Measurements from ENCODE around the gene CUTA.

Gene CUTA

DNA sequence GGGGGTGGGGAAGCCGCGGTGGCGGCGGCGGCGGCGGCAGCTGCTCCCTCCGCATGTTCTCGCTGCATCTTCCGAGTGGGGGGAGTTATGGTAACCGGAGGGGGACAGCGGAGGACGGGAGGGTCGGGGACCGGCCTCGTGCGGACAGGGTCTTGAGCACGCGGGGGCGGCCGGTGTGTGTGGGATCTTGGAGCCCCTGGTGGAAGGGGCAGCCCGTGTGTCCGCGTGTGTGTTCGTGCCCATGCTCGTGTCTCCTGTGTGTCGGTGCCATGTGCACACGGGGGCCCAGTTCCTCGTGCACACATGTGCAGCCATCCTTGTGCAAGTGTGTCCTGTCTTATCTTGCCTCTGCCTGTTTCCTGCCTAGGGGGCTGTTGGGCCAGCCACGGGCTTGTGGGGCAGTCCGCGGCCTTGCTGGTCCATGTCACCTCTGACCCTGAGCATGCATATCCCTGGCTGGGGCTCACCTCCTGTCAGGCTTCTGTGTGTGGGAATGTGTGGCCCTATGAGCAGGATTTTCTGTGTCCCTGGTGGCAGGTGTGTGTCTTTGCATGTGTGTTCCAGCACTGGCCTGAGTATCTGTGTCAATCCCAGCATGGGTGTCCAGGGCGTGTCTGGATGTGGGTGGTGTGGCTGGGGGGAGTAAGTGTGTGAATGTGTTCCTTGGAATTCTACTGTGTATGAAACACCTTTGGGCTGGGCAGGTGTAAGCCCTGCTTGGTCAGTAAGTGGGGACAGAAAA, 10.5 kb upstream of the CUTA start:
- Histone ChIP-seq H3K9me3 (ENCODE audit: low read depth, low read length) (no peaks in the 10 kb centered on the region), H3K36me3 (ENCODE audit: insufficient read depth, low read length) (no peaks in the 10 kb centered on the region), H3K4me3 (peak overlapping the region; percentile 83), H3K27ac (peak overlapping the region; percentile 6; the same call in 1 of the 2 replicates), H3K9ac (ENCODE audit: insufficient read length) (peak overlapping the region; percentile 7)
- TF ChIP-seq FOXP2 (optimal IDR thresholded peaks at IDR 0.05; ENCODE audit: control extremely low read depth, extremely low read length, insufficient read depth) (no peak), POLR2AphosphoS5 (IDR thresholded peaks at IDR 0.05; ENCODE audit: borderline replicate concordance, low read depth, low read length) (no peak), EZH2 (IDR thresholded peaks at IDR 0.05) (no peak)
- DNase-seq (ENCODE audit: low read depth, low spot score) = no peak

DNA sequence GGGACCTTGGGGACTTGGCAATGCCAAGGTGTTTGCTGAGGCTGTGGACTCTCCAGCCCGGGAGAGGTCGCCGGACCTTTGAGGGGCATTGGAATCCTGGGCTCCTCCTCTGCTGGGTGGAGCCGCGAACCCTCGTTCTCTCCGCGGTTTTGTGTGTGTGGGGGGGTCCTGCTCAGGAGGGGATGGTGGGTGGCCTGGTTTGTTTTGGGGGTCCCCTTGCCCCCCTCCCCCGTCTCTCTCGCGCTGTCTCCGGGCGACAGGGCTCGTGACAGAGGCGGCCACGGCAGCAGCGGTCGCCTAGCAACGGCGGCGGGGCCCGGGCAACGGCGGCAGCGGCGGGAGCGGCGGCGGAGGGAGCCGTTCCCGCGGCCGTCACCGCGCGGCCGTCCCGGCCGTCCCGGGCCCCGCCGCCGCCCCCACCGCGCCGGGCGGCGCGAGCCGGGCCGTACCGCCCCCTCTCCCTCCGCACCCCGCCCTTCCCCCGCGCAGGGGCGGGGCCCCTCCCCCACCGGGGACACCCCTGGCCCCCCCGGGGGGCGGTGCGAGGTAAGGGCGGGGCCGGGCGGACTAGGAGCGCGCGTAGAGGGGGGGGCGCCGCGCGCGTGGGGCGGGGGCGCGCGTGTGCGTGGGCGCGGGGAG, 9.8 kb upstream of the CUTA start:
- Histone ChIP-seq H3K4me3 (peak overlapping the region; percentile 83), H3K9ac (ENCODE audit: insufficient read length) (no peak overlapping the region), H3K9me3 (ENCODE audit: low read depth, low read length) (no peaks in the 10 kb centered on the region), H3K27ac (no peak overlapping the region), H3K36me3 (ENCODE audit: insufficient read depth, low read length) (no peaks in the 10 kb centered on the region)
- DNase-seq (ENCODE audit: low read depth, low spot score) = no peak
- TF ChIP-seq EZH2 (IDR thresholded peaks at IDR 0.05) = no peak
- TF ChIP-seq FOXP2 (optimal IDR thresholded peaks at IDR 0.05; ENCODE audit: control extremely low read depth, extremely low read length, insufficient read depth) = no peak
- TF ChIP-seq POLR2AphosphoS5 (IDR thresholded peaks at IDR 0.05; ENCODE audit: borderline replicate concordance, low read depth, low read length) = no peak

DNA sequence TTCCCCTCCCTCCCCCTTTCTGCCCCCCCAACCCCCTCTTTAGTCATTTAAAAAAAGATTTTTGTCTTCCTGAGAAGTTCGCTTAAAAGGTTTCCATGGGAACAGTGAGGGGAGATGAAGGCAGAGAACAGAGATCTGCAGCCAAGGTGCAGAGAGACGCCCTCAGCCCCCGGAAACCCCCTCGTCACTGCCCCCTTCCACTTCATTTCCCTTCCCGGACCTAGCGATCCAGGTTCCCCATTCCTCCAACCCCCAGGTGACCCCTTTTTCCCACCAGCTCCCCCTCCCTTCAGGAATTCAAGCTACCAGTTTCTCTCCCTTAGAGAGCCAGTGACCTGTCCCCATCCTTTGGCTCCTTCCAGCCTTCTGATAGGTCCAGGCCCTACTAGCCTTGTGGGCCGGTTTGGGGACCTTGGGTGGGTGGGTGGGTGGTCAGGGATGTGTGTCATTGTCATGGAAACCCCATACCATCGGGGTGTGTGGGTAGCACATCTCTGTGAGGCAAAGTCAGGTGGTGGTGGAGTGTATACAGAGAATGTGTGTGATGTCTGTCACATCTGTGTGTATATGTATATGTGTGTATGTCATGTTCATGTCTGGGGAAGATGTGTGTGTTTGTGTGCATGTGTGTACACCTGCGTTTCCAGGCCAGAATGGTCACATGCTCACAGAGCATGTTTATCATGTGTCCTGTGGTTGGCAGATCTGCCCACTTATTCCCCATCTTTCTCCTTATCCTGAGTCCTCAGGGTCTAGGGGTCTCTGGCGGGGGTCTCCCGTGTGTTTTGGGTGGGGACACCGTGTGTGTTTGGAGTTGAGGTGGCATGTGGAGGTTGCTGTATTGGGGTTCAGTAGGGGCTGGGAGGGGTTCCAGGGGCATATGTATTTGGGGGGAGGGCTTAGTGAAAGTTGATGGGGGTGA, 8.9 kb upstream of the CUTA start:
- Histone ChIP-seq H3K4me3 (peak overlapping the region; percentile 78), H3K9me3 (ENCODE audit: low read depth, low read length) (no peaks in the 10 kb centered on the region), H3K36me3 (ENCODE audit: insufficient read depth, low read length) (no peaks in the 10 kb centered on the region), H3K9ac (ENCODE audit: insufficient read length) (no peak overlapping the region), H3K27ac (no peak overlapping the region)
- TF ChIP-seq FOXP2 (optimal IDR thresholded peaks at IDR 0.05; ENCODE audit: control extremely low read depth, extremely low read length, insufficient read depth) = no peak
- TF ChIP-seq POLR2AphosphoS5 (IDR thresholded peaks at IDR 0.05; ENCODE audit: borderline replicate concordance, low read depth, low read length) = no peak
- TF ChIP-seq EZH2 (IDR thresholded peaks at IDR 0.05) = no peak
- no peak for DNase-seq (ENCODE audit: low read depth, low spot score)

DNA sequence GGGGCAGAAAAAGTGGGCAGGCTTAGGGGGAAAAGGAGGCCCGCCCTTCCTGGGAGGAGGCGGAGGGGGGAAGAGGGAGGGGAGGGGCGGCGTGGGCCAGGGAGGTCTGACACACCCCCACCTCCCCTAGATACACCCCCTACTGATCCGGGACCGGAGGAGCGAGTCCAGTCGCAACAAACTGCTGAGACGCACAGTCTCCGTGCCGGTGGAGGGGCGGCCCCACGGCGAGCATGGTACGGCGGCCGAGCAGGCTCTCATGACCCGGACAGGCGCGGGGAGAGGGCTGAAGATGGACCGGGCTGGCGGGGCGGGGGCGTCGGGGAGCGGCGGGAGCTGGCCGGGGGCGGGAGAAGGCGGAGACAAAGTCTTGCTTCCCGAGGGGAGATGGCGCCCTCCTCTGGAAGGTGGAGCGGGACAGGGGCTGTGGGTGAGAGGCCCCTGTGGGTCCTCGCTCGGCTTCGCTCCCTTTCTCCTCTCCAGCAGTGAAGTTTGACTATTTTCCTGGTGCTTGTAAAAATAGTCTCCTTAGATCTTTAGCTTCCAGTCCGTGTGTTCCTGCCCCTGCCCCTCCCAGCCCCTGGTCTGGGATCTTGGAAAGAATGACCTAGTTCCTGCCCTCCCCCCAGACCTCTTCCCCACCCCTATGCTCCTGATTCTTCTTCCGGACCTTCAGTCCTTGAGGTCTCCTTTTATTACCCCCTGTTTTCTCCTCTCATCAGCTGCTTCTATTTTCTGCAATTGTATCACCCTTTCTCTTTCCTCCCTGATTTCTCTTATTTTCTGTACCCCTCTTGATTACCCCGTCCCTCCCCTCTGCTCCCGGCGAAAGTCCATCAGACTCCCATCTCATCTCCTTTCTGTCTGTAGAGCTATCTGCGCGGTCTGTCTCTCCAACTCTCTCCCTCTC, 8.0 kb upstream of the CUTA start:
- H3K9me3 ChIP-seq (ENCODE audit: low read depth, low read length) = no peaks in the 10 kb centered on the region
- peak overlapping the region; percentile 78 for H3K4me3 ChIP-seq
- TF ChIP-seq POLR2AphosphoS5 (IDR thresholded peaks at IDR 0.05; ENCODE audit: borderline replicate concordance, low read depth, low read length) (peak; percentile 64), EZH2 (IDR thresholded peaks at IDR 0.05) (no peak), FOXP2 (optimal IDR thresholded peaks at IDR 0.05; ENCODE audit: control extremely low read depth, extremely low read length, insufficient read depth) (no peak)
- no peak for DNase-seq (ENCODE audit: low read depth, low spot score)
- H3K9ac ChIP-seq (ENCODE audit: insufficient read length) = peak overlapping the region; percentile 77
- no peaks in the 10 kb centered on the region for H3K36me3 ChIP-seq (ENCODE audit: insufficient read depth, low read length)
- peak overlapping the region; percentile 79 for H3K27ac ChIP-seq

- H3K36me3 ChIP-seq (ENCODE audit: insufficient read depth, low read length) = no peaks in the 10 kb centered on the region
- TF ChIP-seq FOXP2 (optimal IDR thresholded peaks at IDR 0.05; ENCODE audit: control extremely low read depth, extremely low read length, insufficient read depth) = no peak
- peak; percentile 82; the same call in 1 of the 2 replicates for TF ChIP-seq POLR2AphosphoS5 (IDR thresholded peaks at IDR 0.05; ENCODE audit: borderline replicate concordance, low read depth, low read length)
- H3K9ac ChIP-seq (ENCODE audit: insufficient read length) = peak overlapping the region; percentile 77
- H3K27ac ChIP-seq = peak overlapping the region; percentile 79
- no peaks in the 10 kb centered on the region for H3K9me3 ChIP-seq (ENCODE audit: low read depth, low read length)
- H3K4me3 ChIP-seq = peak overlapping the region; percentile 78
- no peak for DNase-seq (ENCODE audit: low read depth, low spot score)
Observed at GRCh38 chr6:33424855-33425667, 7.2 kb upstream of the CUTA start.

DNA sequence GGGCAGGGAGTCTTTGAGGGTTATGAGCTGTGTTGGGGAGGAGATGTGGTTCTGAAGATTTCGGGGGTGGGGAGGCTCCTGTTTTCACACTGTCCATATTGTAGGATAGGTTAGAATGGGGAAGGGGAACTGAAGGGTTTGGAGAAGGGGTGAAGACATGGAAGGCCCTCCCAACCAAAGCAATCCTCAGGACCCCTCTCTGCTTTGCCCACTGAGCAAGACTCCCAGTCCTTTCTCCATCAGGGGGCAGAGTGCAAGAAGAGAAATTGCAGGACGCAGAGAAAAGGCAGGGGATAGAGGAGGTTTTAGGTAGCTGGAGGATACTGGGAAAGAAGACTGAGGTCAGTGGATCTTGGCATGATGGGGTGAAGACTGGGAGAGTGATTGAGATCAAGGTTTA, 5.9 kb upstream of the CUTA start:
- TF ChIP-seq FOXP2 (optimal IDR thresholded peaks at IDR 0.05; ENCODE audit: control extremely low read depth, extremely low read length, insufficient read depth) = no peak
- TF ChIP-seq POLR2AphosphoS5 (IDR thresholded peaks at IDR 0.05; ENCODE audit: borderline replicate concordance, low read depth, low read length) = no peak
- TF ChIP-seq EZH2 (IDR thresholded peaks at IDR 0.05) = no peak
- H3K36me3 ChIP-seq (ENCODE audit: insufficient read depth, low read length) = no peaks in the 10 kb centered on the region
- H3K4me3 ChIP-seq = no peak overlapping the region
- H3K9ac ChIP-seq (ENCODE audit: insufficient read length) = no peak overlapping the region
- DNase-seq (ENCODE audit: low read depth, low spot score) = no peak
- H3K9me3 ChIP-seq (ENCODE audit: low read depth, low read length) = no peaks in the 10 kb centered on the region
- no peak overlapping the region for H3K27ac ChIP-seq

- Histone ChIP-seq H3K9me3 (ENCODE audit: low read depth, low read length) (no peaks in the 10 kb centered on the region), H3K4me3 (no peak overlapping the region), H3K36me3 (ENCODE audit: insufficient read depth, low read length) (no peaks in the 10 kb centered on the region; the same call in 1 of the 2 replicates), H3K27ac (no peak overlapping the region), H3K9ac (ENCODE audit: insufficient read length) (no peak overlapping the region)
- TF ChIP-seq FOXP2 (optimal IDR thresholded peaks at IDR 0.05; ENCODE audit: control extremely low read depth, extremely low read length, insufficient read depth) (no peak), POLR2AphosphoS5 (IDR thresholded peaks at IDR 0.05; ENCODE audit: borderline replicate concordance, low read depth, low read length) (no peak), EZH2 (IDR thresholded peaks at IDR 0.05) (no peak)
- DNase-seq (ENCODE audit: low read depth, low spot score) = no peak
Observed at GRCh38 chr6:33421344-33421643, 3.4 kb upstream of the CUTA start.

Data from SK-N-MC (cell line).